ENCODE data around the gene HYDIN.
"Not testable (repeated sequence)": the region's sequence is repeated elsewhere in the genome, so short reads cannot be mapped to it uniquely, and the experiment has no call there.

Gene HYDIN

DNA sequence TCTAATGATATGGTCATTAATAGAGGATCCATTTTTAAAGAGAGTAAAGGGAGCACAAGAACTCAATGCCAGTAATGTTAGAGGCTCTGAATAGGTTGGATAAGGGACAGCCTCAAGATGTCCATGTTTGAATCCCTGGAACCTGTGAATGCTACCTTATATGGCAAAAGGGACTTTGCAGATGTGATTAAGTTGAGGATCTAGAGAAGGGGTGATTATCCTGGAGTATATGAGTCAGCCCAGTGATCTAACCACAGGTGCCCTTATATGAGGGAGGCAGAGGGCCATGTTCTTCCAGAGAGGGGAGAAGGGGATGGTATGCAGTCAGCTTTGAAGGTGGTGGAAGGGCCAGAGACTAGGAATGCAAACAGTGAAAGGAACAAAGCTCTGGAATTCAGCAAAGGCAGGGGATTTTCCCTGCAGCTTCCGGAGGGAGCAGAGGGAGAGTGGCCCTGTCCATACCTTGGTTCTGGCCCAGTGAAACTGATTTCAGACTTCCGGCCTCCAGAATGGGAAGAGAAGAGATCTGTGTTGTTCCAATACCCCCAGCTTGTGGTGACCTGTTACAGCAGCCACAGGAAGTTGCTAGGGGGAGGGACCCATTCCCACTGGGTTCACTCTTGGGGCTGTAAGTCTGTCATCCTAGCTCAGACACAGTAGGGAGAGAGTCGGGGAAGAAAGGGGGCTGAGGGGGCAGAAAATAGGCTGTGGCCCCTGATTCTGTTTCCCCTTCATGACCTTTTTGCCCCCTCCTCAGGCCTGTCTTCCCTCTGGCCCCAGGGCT, 220.9 kb downstream of the HYDIN start:
- not testable (repeated sequence) for DNase-seq, H3K27ac Mint-ChIP-seq, H3K4me1 Mint-ChIP-seq, ATAC-seq, H3K9me3 Mint-ChIP-seq, H3K27me3 Mint-ChIP-seq, H3K4me3 Mint-ChIP-seq

GRCh38 chr16:71006516-71006915, 224.0 kb downstream of the HYDIN start:
- not testable (repeated sequence) for H3K4me1 Mint-ChIP-seq, H3K9me3 Mint-ChIP-seq, ATAC-seq, H3K4me3 Mint-ChIP-seq, H3K27ac Mint-ChIP-seq, DNase-seq, H3K27me3 Mint-ChIP-seq

- ATAC-seq, DNase-seq: not testable (repeated sequence)
Measured at GRCh38 chr16:70999735-71000134, 230.8 kb downstream of the HYDIN start.

DNA sequence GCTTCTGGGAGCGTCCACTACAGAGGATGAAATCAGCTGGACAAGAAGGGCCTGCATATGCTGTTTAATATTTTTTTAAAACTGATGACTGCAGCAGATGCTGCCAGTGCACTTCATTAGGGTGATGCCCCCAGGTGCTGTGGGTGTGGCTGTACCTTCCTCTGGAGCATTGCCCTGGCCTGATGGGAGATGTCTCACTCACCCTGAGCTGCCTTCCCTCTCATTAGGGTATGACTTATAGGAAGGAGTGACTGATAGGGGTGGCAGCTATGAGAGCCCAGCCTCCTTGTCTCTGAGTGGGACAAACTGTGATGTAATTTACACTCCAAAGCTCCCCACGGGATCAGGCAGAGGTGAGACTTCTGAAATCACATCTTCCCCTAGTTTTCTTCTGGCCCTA, 234.7 kb downstream of the HYDIN start:
- not testable (repeated sequence) for H3K4me3 Mint-ChIP-seq, H3K4me1 Mint-ChIP-seq, DNase-seq, H3K9me3 Mint-ChIP-seq, H3K27ac Mint-ChIP-seq, ATAC-seq, H3K27me3 Mint-ChIP-seq

More at GRCh38 chr16:70999735-71000134, 230.8 kb downstream of the HYDIN start:
- not testable (repeated sequence) for H3K9me3 Mint-ChIP-seq, H3K4me3 Mint-ChIP-seq, H3K27ac Mint-ChIP-seq, H3K27me3 Mint-ChIP-seq, H3K4me1 Mint-ChIP-seq

DNA sequence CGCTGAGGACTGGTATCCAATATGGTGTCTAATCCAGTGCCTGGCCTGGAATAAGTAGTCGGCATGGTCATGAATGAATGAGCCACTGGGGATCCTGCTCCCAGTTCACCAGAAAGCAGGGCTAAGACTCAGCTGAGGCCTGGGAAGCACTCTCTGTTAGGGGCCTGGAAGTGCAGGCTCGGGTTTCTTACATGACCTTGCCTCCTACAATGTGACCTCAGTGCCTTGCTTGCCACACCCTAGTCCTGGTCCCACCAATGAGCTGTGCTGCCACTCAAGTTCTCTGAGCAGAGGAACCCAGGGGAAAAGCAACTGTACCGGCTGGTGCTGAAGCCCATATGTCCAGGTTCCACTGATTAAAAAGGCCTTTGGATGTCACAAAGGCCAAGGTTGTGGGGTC, 238.0 kb downstream of the HYDIN start:
- not testable (repeated sequence) for H3K4me3 Mint-ChIP-seq, H3K27ac Mint-ChIP-seq, H3K4me1 Mint-ChIP-seq, H3K27me3 Mint-ChIP-seq, ATAC-seq, H3K9me3 Mint-ChIP-seq, DNase-seq

- not testable (repeated sequence) for H3K27me3 Mint-ChIP-seq, H3K27ac Mint-ChIP-seq, DNase-seq, H3K4me1 Mint-ChIP-seq, ATAC-seq, H3K9me3 Mint-ChIP-seq, H3K4me3 Mint-ChIP-seq
Measured at GRCh38 chr16:70987019-70987715, 243.4 kb downstream of the HYDIN start.

- DNase-seq, H3K9me3 Mint-ChIP-seq, H3K27me3 Mint-ChIP-seq, H3K4me1 Mint-ChIP-seq, ATAC-seq, H3K4me3 Mint-ChIP-seq, H3K27ac Mint-ChIP-seq: not testable (repeated sequence)
Measured at GRCh38 chr16:70984675-70985074, 245.8 kb downstream of the HYDIN start.

- H3K4me1 Mint-ChIP-seq, H3K27ac Mint-ChIP-seq, DNase-seq, ATAC-seq, H3K27me3 Mint-ChIP-seq, H3K4me3 Mint-ChIP-seq, H3K9me3 Mint-ChIP-seq: not testable (repeated sequence)
Measured at GRCh38 chr16:70968332-70968731, 262.2 kb downstream of the HYDIN start.

DNA sequence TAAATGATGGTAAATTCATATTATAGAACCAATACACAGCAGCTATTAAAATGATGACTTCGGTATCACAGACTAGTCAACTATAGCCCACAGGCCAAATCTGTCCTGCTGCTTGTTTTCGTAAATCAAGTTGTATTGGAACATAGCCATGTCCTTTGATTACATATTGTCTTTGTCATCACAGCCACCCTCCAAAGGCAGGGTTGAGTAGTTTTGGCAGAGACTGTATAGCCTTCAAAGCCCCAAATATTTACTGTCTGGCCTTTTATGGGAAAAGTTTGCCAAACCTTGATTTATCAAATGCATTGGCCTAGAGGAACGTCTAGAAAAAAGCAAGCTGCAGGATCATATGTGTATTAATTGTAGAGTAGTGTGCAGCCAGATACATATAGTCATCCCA, 270.4 kb downstream of the HYDIN start:
- DNase-seq, H3K27me3 Mint-ChIP-seq, ATAC-seq: not testable (repeated sequence)

DNA sequence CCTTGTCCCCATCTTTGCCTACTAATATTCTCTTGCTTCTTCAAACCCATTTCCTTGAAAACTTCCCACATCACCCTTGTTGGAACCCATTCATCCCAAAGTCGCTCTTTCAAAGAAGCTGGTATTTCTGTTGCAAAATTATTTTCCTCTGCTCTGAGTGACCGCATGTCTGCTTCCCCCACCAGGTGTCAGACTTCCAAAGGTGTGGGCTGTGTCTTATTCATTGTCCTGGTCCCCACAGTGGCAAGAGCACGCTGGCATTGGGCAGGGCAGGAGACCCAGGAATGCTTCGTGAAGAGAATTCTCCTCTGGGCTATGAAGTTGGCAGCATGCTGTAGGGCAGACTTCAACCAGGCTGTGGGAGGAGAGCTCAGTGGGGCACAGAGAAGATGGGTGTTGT, 275.6 kb downstream of the HYDIN start:
- not testable (repeated sequence) for ATAC-seq, H3K27ac Mint-ChIP-seq, DNase-seq, H3K4me1 Mint-ChIP-seq, H3K4me3 Mint-ChIP-seq
- H3K9me3 Mint-ChIP-seq, result peaks cover 0 to 13% of the 10 kb centered on the region in 2 donors
- H3K27me3 Mint-ChIP-seq, result peaks cover 12% of the 10 kb centered on the region

More for the DNA sequence above, 270.4 kb downstream of the HYDIN start:
- not testable (repeated sequence) for H3K9me3 Mint-ChIP-seq, H3K4me3 Mint-ChIP-seq, H3K4me1 Mint-ChIP-seq, H3K27ac Mint-ChIP-seq

GRCh38 chr16:70953824-70954223, 276.7 kb downstream of the HYDIN start:
- H3K4me1 Mint-ChIP-seq, ATAC-seq, H3K4me3 Mint-ChIP-seq, H3K27ac Mint-ChIP-seq, DNase-seq: not testable (repeated sequence)
- Mint-ChIP-seq H3K27me3 (peaks cover 12% of the 10 kb centered on the region), H3K9me3 (peaks cover 0 to 13% of the 10 kb centered on the region in 2 donors)

- H3K27me3 Mint-ChIP-seq, H3K9me3 Mint-ChIP-seq, H3K27ac Mint-ChIP-seq, DNase-seq, H3K4me3 Mint-ChIP-seq, H3K4me1 Mint-ChIP-seq, ATAC-seq: not testable (repeated sequence)
Measured at GRCh38 chr16:70943551-70943950, 287.0 kb downstream of the HYDIN start.

- not testable (repeated sequence) for H3K9me3 Mint-ChIP-seq, DNase-seq, H3K4me3 Mint-ChIP-seq, H3K4me1 Mint-ChIP-seq, H3K27me3 Mint-ChIP-seq, H3K27ac Mint-ChIP-seq
- ATAC-seq, result peak; percentile 61
Measured at GRCh38 chr16:70939690-70940359, 290.7 kb downstream of the HYDIN start.

GRCh38 chr16:70936781-70937525, 293.6 kb downstream of the HYDIN start:
- not testable (repeated sequence) for H3K4me1 Mint-ChIP-seq, ATAC-seq, H3K4me3 Mint-ChIP-seq, H3K27ac Mint-ChIP-seq, H3K9me3 Mint-ChIP-seq, DNase-seq, H3K27me3 Mint-ChIP-seq

DNA sequence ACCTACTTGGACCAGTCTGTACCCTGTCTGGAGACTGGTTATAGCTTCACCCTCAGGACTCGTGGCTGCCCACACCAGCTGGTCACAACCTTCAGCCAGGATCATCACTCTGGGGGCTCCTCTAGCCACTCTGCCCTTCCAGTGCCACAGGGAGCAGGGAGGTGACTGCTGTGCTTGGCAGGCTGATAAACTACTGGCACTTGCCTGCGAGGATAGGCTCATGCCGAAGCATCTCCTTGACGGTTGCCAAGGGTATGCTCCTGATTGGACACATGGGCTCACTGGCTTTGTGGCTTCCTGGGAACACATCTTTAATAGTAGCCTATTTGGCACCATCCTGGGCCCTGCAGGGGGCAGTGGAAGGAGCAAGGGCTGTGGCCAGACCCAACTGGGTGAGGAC, 295.2 kb downstream of the HYDIN start:
- H3K4me1 Mint-ChIP-seq, H3K4me3 Mint-ChIP-seq, H3K27ac Mint-ChIP-seq, DNase-seq, ATAC-seq, H3K9me3 Mint-ChIP-seq, H3K27me3 Mint-ChIP-seq: not testable (repeated sequence)
